ENCODE results near the gene REXO5. TPM values are rescaled to one million over a fixed set of nuclear protein-coding genes. Genes with fewer than 3 reads are reported as not detected.

The REXO5 gene
- total and polyA plus RNA-seq, 9 of the 15 experiments (the other 6 are each of a cell fraction or from before 2014, with no cell fraction given), result 10.5 to 45.1 (median 25.4) TPM

Small RNAs within 50 kb of the gene (small RNA-seq; reads per million reads assigned to genes)
- gene RF00618 (not detected), gene RNU6-944P (not detected)

Other genes starting within 250 kb of the REXO5 start
- gene ACSM2B, start 230.2 kb upstream of the REXO5 start, total RNA-seq (2014; rRNA removed), result 0.16 TPM in 1 of 2 replicates, not detected in the other
- gene ACSM2B, start 230.2 kb upstream of the REXO5 start, total RNA-seq (2014; rRNA removed; fragmentation: Illumina TruSeq; extraction: Trizol), result 0.22 and 0.69 TPM in 2 replicates
- not detected in 2 replicates for gene ACSM2B, start 230.2 kb upstream of the REXO5 start, total RNA-seq (2015; rRNA removed; fragmentation: Illumina TruSeq; extraction: Trizol)
- gene ACSM2B, start 230.2 kb upstream of the REXO5 start, total RNA-seq (2021), result 0.40 and 0.89 TPM in 2 replicates
- not detected in 2 replicates for gene ACSM2B, start 230.2 kb upstream of the REXO5 start, polyA plus RNA-seq (2011; rRNA removed)
- gene ACSM2B, start 230.2 kb upstream of the REXO5 start, polyA plus RNA-seq (2014; fragmentation: Illumina TruSeq; extraction: Trizol), result 0.06 and 0.10 TPM in 2 replicates
- under 1 TPM; 0.45 to 0.64 TPM for gene ACSM2B, start 230.2 kb upstream of the REXO5 start, polyA plus RNA-seq (2014; fragmentation: Nextera tagmentation; extraction: Ambion mirVana)
- gene ACSM2B, start 230.2 kb upstream of the REXO5 start, polyA plus RNA-seq (2014; rRNA removed), result 0.68 TPM in 1 of 2 replicates, not detected in the other
- 0.09 and 0.37 TPM in 2 replicates for gene ACSM1, start 108.8 kb upstream of the REXO5 start, total RNA-seq (2014; rRNA removed)
- 0.25 and 0.29 TPM in 2 replicates for gene ACSM1, start 108.8 kb upstream of the REXO5 start, total RNA-seq (2014; rRNA removed; fragmentation: Illumina TruSeq; extraction: Trizol)
- gene ACSM1, start 108.8 kb upstream of the REXO5 start, total RNA-seq (2015; rRNA removed; fragmentation: Illumina TruSeq; extraction: Trizol), result 0.18 TPM in 1 of 2 replicates, not detected in the other
- 0.20 and 0.24 TPM in 2 replicates for gene ACSM1, start 108.8 kb upstream of the REXO5 start, total RNA-seq (2021)
- 0.50 and 1.9 TPM in 2 replicates for gene ACSM1, start 108.8 kb upstream of the REXO5 start, polyA plus RNA-seq (2011; rRNA removed)
- gene ACSM1, start 108.8 kb upstream of the REXO5 start, polyA plus RNA-seq (2014; fragmentation: Illumina TruSeq; extraction: Trizol), result 0.15 and 0.28 TPM in 2 replicates
- under 1 TPM; 0.08 to 0.23 TPM for gene ACSM1, start 108.8 kb upstream of the REXO5 start, polyA plus RNA-seq (2014; fragmentation: Nextera tagmentation; extraction: Ambion mirVana)
- 0.11 and 0.16 TPM in 2 replicates for gene ACSM1, start 108.8 kb upstream of the REXO5 start, polyA plus RNA-seq (2014; rRNA removed)
- gene THUMPD1, start 64.7 kb upstream of the REXO5 start, total RNA-seq (2014; rRNA removed), result 64.0 and 89.4 TPM in 2 replicates
- 77.5 and 94.0 TPM in 2 replicates for gene THUMPD1, start 64.7 kb upstream of the REXO5 start, total RNA-seq (2014; rRNA removed; fragmentation: Illumina TruSeq; extraction: Trizol)
- gene THUMPD1, start 64.7 kb upstream of the REXO5 start, total RNA-seq (2015; rRNA removed; fragmentation: Illumina TruSeq; extraction: Trizol), result 92.6 and 101 TPM in 2 replicates
- gene THUMPD1, start 64.7 kb upstream of the REXO5 start, total RNA-seq (2021), result 53.6 and 56.8 TPM in 2 replicates
- 42.2 and 42.7 TPM in 2 replicates for gene THUMPD1, start 64.7 kb upstream of the REXO5 start, polyA plus RNA-seq (2011; rRNA removed)
- 54.0 and 57.4 TPM in 2 replicates for gene THUMPD1, start 64.7 kb upstream of the REXO5 start, polyA plus RNA-seq (2014; fragmentation: Illumina TruSeq; extraction: Trizol)
- gene THUMPD1, start 64.7 kb upstream of the REXO5 start, polyA plus RNA-seq (2014; fragmentation: Nextera tagmentation; extraction: Ambion mirVana), result 10 to 100 TPM; 37.8 to 41.0 TPM
- gene THUMPD1, start 64.7 kb upstream of the REXO5 start, polyA plus RNA-seq (2014; rRNA removed), result 53.3 and 54.8 TPM in 2 replicates
- 97.2 and 112 TPM in 2 replicates for gene ACSM3, start 42.5 kb upstream of the REXO5 start, total RNA-seq (2014; rRNA removed)
- 182 and 199 TPM in 2 replicates for gene ACSM3, start 42.5 kb upstream of the REXO5 start, total RNA-seq (2014; rRNA removed; fragmentation: Illumina TruSeq; extraction: Trizol)
- 392 and 420 TPM in 2 replicates for gene ACSM3, start 42.5 kb upstream of the REXO5 start, total RNA-seq (2015; rRNA removed; fragmentation: Illumina TruSeq; extraction: Trizol)
- 128 and 134 TPM in 2 replicates for gene ACSM3, start 42.5 kb upstream of the REXO5 start, total RNA-seq (2021)
- gene ACSM3, start 42.5 kb upstream of the REXO5 start, polyA plus RNA-seq (2011; rRNA removed), result 146 and 714 TPM in 2 replicates
- 167 and 204 TPM in 2 replicates for gene ACSM3, start 42.5 kb upstream of the REXO5 start, polyA plus RNA-seq (2014; fragmentation: Illumina TruSeq; extraction: Trizol)
- gene ACSM3, start 42.5 kb upstream of the REXO5 start, polyA plus RNA-seq (2014; fragmentation: Nextera tagmentation; extraction: Ambion mirVana), result 100 to 1,000 TPM; 198 to 259 TPM
- gene ACSM3, start 42.5 kb upstream of the REXO5 start, polyA plus RNA-seq (2014; rRNA removed), result 144 and 177 TPM in 2 replicates
- gene ERI2, start 55 bp upstream of the REXO5 start, total RNA-seq (2014; rRNA removed), result 39.7 and 50.9 TPM in 2 replicates
- 57.0 and 67.3 TPM in 2 replicates for gene ERI2, start 55 bp upstream of the REXO5 start, total RNA-seq (2014; rRNA removed; fragmentation: Illumina TruSeq; extraction: Trizol)
- gene ERI2, start 55 bp upstream of the REXO5 start, total RNA-seq (2015; rRNA removed; fragmentation: Illumina TruSeq; extraction: Trizol), result 52.4 and 56.8 TPM in 2 replicates
- gene ERI2, start 55 bp upstream of the REXO5 start, total RNA-seq (2021), result 52.2 and 54.0 TPM in 2 replicates
- 43.3 and 48.1 TPM in 2 replicates for gene ERI2, start 55 bp upstream of the REXO5 start, polyA plus RNA-seq (2011; rRNA removed)
- gene ERI2, start 55 bp upstream of the REXO5 start, polyA plus RNA-seq (2014; fragmentation: Illumina TruSeq; extraction: Trizol), result 45.6 and 48.1 TPM in 2 replicates
- gene ERI2, start 55 bp upstream of the REXO5 start, polyA plus RNA-seq (2014; fragmentation: Nextera tagmentation; extraction: Ambion mirVana), result 10 to 100 TPM; 23.3 to 33.1 TPM
- 39.1 and 43.6 TPM in 2 replicates for gene ERI2, start 55 bp upstream of the REXO5 start, polyA plus RNA-seq (2014; rRNA removed)
- gene DCUN1D3, start 93.8 kb downstream of the REXO5 start, total RNA-seq (2014; rRNA removed), result 2.2 TPM in 2 replicates
- gene DCUN1D3, start 93.8 kb downstream of the REXO5 start, total RNA-seq (2014; rRNA removed; fragmentation: Illumina TruSeq; extraction: Trizol), result 2.2 and 3.2 TPM in 2 replicates
- gene DCUN1D3, start 93.8 kb downstream of the REXO5 start, total RNA-seq (2015; rRNA removed; fragmentation: Illumina TruSeq; extraction: Trizol), result 2.9 and 3.5 TPM in 2 replicates
- gene DCUN1D3, start 93.8 kb downstream of the REXO5 start, total RNA-seq (2021), result 3.8 and 4.7 TPM in 2 replicates
- gene DCUN1D3, start 93.8 kb downstream of the REXO5 start, polyA plus RNA-seq (2011; rRNA removed), result 2.6 and 3.1 TPM in 2 replicates
- gene DCUN1D3, start 93.8 kb downstream of the REXO5 start, polyA plus RNA-seq (2014; fragmentation: Illumina TruSeq; extraction: Trizol), result 1.4 and 1.6 TPM in 2 replicates
- gene DCUN1D3, start 93.8 kb downstream of the REXO5 start, polyA plus RNA-seq (2014; fragmentation: Nextera tagmentation; extraction: Ambion mirVana), result 1 to 10 TPM; 1.0 to 1.9 TPM
- 1.8 and 2.4 TPM in 2 replicates for gene DCUN1D3, start 93.8 kb downstream of the REXO5 start, polyA plus RNA-seq (2014; rRNA removed)
- 22.0 and 32.7 TPM in 2 replicates for gene LYRM1, start 94.2 kb downstream of the REXO5 start, total RNA-seq (2014; rRNA removed)
- 26.2 and 28.2 TPM in 2 replicates for gene LYRM1, start 94.2 kb downstream of the REXO5 start, total RNA-seq (2014; rRNA removed; fragmentation: Illumina TruSeq; extraction: Trizol)
- 26.0 and 26.5 TPM in 2 replicates for gene LYRM1, start 94.2 kb downstream of the REXO5 start, total RNA-seq (2015; rRNA removed; fragmentation: Illumina TruSeq; extraction: Trizol)
- 17.5 and 18.9 TPM in 2 replicates for gene LYRM1, start 94.2 kb downstream of the REXO5 start, total RNA-seq (2021)
- gene LYRM1, start 94.2 kb downstream of the REXO5 start, polyA plus RNA-seq (2011; rRNA removed), result 26.9 and 32.7 TPM in 2 replicates
- gene LYRM1, start 94.2 kb downstream of the REXO5 start, polyA plus RNA-seq (2014; fragmentation: Illumina TruSeq; extraction: Trizol), result 36.9 and 40.2 TPM in 2 replicates
- gene LYRM1, start 94.2 kb downstream of the REXO5 start, polyA plus RNA-seq (2014; fragmentation: Nextera tagmentation; extraction: Ambion mirVana), result 10 to 100 TPM; 40.0 to 44.1 TPM
- 26.3 and 27.3 TPM in 2 replicates for gene LYRM1, start 94.2 kb downstream of the REXO5 start, polyA plus RNA-seq (2014; rRNA removed)